ENCODE measurements around the gene MAGI3.
A peak's percentile ranks its signal among the peaks of the same experiment; 100 is the strongest.

The MAGI3 gene

DNA sequence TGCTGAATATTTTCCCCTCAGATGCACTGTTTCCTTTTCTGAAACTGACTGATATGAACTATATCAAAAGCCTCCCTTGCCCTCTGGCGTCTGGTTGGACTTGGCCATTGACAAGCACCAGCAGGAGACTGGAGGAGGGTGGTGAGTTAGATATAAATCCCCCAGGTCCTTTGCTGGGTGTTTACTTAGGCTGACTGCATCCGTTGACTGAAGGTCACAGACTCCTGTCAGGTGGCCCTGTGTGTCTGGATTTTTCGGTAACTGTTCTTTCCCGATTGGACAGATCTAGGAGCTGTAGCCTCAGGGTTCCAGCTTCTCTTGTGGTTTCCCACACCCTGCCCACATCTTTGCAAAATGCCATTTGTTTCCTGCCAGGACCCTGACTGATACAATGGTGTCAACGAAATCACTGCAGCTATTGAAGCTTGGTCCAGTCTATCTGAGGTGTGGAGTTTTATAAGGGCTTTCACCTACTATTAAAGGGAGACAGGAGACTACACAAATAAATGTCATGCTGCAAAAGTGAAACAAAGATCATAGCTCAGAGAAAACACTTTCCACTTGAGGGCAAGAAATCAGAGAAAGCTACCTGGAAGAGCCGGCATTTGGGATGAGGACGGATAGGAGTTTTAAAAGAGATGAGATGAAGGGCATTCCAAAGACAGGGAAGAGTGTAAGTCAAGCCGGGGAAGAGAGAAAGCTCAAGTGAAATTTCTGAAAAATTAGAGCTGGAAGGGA is 1.5 kb upstream of the MAGI3 start:
- Histone ChIP-seq H3K27ac (ENCODE audit: low read depth, low read length) (no peak overlapping the region), H3K4me3 (ENCODE audit: low read depth, low read length) (peak overlapping the region; percentile 79), H2AFZ (ENCODE audit: low read length, unreplicated experiment) (peak overlapping the region; percentile 86), H3K27me3 (ENCODE audit: insufficient read depth, low read length) (no peaks in the 10 kb centered on the region), H3K79me2 (ENCODE audit: control insufficient read depth, insufficient read depth, low read length, unreplicated experiment) (peaks cover 32% of the 10 kb centered on the region), H3K36me3 (ENCODE audit: insufficient read depth, low read length) (no peaks in the 10 kb centered on the region), H3K4me1 (ENCODE audit: control insufficient read depth, insufficient read depth, low read length, unreplicated experiment) (peaks cover 12% of the 10 kb centered on the region)

DNA sequence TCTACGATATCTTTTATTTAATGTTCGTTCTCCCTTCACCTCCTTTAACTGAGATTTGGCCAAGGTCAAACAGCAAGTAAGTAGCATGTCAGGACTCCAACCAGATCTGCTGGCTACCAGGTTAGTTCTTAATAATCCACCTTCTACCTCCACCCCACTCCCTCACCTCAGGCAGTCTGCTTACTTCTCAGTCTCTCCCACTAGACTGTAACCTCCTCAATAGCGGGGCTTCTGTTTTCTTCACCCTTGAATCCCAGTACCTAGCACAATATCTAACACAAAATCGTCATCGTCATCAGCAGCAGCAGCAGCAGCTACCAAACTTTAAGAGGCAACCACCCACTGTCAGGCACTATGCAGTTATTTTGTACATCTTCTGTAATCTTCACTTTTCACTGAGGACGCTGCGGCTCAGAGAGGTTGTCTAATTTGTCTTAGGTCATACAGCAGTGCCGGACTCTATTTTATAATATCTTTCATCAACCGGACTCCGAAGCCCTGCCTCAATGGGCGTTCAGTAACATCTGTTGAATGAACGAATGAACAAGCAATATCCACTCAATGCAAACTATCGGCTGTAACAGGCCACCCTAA is 859 bp upstream of the MAGI3 start:
- Histone ChIP-seq H3K27ac (ENCODE audit: low read depth, low read length) (peak overlapping the region; percentile 49), H3K4me3 (ENCODE audit: low read depth, low read length) (peak overlapping the region; percentile 79), H3K27me3 (ENCODE audit: insufficient read depth, low read length) (no peaks in the 10 kb centered on the region), H2AFZ (ENCODE audit: low read length, unreplicated experiment) (peak overlapping the region; percentile 86), H3K4me1 (ENCODE audit: control insufficient read depth, insufficient read depth, low read length, unreplicated experiment) (peaks cover 18% of the 10 kb centered on the region), H3K36me3 (ENCODE audit: insufficient read depth, low read length) (no peaks in the 10 kb centered on the region), H3K79me2 (ENCODE audit: control insufficient read depth, insufficient read depth, low read length, unreplicated experiment) (peaks cover 38% of the 10 kb centered on the region)

DNA sequence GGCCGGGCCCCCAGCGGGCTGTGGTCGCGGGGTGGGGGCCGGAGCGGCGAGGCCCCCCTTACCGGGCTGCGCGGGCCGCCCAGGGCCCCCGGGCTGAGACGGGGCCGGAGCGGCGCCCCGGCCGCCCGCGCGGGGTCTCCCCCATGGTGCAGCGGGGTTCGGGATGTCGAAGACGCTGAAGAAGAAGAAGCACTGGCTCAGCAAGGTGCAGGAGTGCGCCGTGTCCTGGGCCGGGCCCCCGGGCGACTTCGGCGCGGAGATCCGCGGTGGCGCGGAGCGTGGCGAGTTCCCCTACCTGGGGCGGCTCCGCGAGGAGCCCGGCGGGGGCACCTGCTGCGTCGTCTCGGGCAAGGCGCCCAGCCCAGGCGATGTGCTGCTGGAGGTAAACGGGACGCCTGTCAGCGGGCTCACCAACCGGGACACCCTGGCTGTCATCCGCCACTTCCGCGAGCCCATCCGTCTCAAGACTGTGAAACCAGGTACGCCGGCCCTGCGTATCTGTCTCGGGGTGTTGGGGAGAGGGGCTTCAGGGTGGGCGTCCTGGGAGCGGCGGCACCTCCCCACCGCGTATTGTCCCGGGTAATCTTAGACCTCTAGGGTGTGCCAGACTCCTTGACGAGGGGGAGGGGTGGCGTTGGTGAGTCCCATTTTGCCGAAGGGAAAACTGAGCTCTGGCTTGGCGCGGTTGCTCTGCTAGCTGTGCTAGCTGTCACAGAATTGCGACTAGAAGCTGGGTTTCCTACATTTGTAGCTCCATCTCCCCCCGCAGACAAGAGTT is 745 bp downstream of the MAGI3 start:
- H3K36me3 ChIP-seq (ENCODE audit: insufficient read depth, low read length): no peaks in the 10 kb centered on the region
- H3K4me3 ChIP-seq (ENCODE audit: low read depth, low read length): peak overlapping the region; percentile 79
- no peaks in the 10 kb centered on the region for H3K27me3 ChIP-seq (ENCODE audit: insufficient read depth, low read length)
- no peak overlapping the region; the same call in 1 of the 2 replicates for H3K27ac ChIP-seq (ENCODE audit: low read depth, low read length)
- H3K79me2 ChIP-seq (ENCODE audit: control insufficient read depth, insufficient read depth, low read length, unreplicated experiment): peaks cover 49% of the 10 kb centered on the region
- H3K4me1 ChIP-seq (ENCODE audit: control insufficient read depth, insufficient read depth, low read length, unreplicated experiment): peaks cover 24% of the 10 kb centered on the region
- H2AFZ ChIP-seq (ENCODE audit: low read length, unreplicated experiment): peak overlapping the region; percentile 56

- Histone ChIP-seq H2AFZ (ENCODE audit: low read length, unreplicated experiment) (no peak overlapping the region), H3K4me1 (ENCODE audit: control insufficient read depth, insufficient read depth, low read length, unreplicated experiment) (peaks cover 31% of the 10 kb centered on the region)
These were observed 1.4 kb downstream of the MAGI3 start for GRCh38 chr1:113391649-113392271.

DNA sequence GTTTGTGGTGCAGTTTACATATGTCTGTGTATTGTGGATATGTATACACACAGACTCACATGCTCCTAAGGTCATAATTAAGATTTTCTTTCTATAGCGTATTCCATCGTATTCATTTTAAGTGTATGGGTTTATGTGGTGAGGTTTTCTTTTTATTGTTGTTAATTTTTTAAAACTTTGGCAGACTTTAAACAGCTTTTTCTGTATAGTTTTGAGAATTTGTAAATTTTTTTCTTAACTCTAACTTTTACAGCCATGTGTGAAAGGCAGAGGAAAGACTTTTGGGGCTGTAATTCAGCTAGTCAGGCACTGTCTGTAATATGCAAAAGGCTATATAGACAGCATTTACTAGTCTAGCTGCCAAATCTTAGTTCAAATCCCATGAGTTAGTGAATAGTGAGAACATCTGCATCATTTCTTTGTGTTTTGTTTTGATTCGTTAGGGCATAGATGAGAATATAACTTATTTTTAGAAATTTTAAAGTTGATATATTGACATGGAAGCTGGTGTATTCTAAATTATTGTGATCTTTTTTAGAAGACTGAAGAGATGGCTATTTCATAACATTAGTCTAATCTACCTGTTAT is 2.3 kb downstream of the MAGI3 start:
- Histone ChIP-seq H3K79me2 (ENCODE audit: control insufficient read depth, insufficient read depth, low read length, unreplicated experiment) (peaks cover 60% of the 10 kb centered on the region), H3K4me3 (ENCODE audit: low read depth, low read length) (peak overlapping the region; percentile 79), H3K36me3 (ENCODE audit: insufficient read depth, low read length) (no peaks in the 10 kb centered on the region), H3K27me3 (ENCODE audit: insufficient read depth, low read length) (no peaks in the 10 kb centered on the region), H3K27ac (ENCODE audit: low read depth, low read length) (no peak overlapping the region), H3K4me1 (ENCODE audit: control insufficient read depth, insufficient read depth, low read length, unreplicated experiment) (peaks cover 38% of the 10 kb centered on the region), H2AFZ (ENCODE audit: low read length, unreplicated experiment) (no peak overlapping the region)

More at GRCh38 chr1:113391649-113392271, 1.4 kb downstream of the MAGI3 start:
- peaks cover 51% of the 10 kb centered on the region for H3K79me2 ChIP-seq (ENCODE audit: control insufficient read depth, insufficient read depth, low read length, unreplicated experiment)
- no peak overlapping the region for H3K27ac ChIP-seq (ENCODE audit: low read depth, low read length)
- no peaks in the 10 kb centered on the region for H3K36me3 ChIP-seq (ENCODE audit: insufficient read depth, low read length)
- peak overlapping the region; percentile 79 for H3K4me3 ChIP-seq (ENCODE audit: low read depth, low read length)
- H3K27me3 ChIP-seq (ENCODE audit: insufficient read depth, low read length): no peaks in the 10 kb centered on the region

DNA sequence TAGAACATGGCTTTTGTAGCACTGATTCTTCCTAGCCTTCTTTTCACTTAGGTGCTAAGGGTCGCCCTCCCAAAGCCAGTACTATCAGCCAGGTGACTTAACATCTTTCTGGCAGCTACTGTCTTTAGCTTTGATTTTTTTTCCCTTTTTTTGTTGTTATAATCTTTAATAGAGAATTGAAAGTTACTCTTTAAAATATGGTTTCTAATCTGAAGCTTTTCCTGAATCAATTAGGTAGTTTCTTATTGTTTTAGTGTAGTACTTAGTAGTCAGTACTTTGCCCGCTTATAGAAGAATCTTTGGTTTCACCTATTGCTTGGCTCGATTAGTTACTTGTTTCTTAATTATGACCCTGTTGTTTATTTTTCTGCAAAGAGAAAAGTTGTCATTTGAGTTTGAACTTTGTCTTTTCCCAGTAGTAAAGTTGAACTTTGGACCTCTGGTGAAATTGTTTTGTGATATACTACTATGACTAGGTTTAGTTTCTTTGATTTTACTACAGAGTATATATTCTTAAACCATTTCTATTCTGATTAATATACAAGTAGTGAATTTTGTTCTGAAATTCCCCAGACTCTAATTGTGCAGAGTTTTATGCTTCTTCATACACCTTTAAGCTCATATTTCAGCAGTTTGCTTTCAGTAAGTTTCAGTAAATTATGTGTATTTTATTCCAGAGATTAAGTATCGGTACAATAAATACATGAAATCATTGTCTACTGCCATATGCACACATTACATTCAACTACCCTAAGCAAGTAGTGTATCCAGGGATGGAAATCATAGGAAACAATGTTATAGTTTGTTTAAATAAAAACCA is 3.9 kb downstream of the MAGI3 start:
- Histone ChIP-seq H3K4me3 (ENCODE audit: low read depth, low read length) (no peak overlapping the region), H3K36me3 (ENCODE audit: insufficient read depth, low read length) (no peaks in the 10 kb centered on the region), H2AFZ (ENCODE audit: low read length, unreplicated experiment) (no peak overlapping the region), H3K79me2 (ENCODE audit: control insufficient read depth, insufficient read depth, low read length, unreplicated experiment) (peaks cover 75% of the 10 kb centered on the region), H3K27me3 (ENCODE audit: insufficient read depth, low read length) (no peaks in the 10 kb centered on the region), H3K4me1 (ENCODE audit: control insufficient read depth, insufficient read depth, low read length, unreplicated experiment) (peaks cover 31% of the 10 kb centered on the region), H3K27ac (ENCODE audit: low read depth, low read length) (no peak overlapping the region)

- H3K36me3 ChIP-seq (ENCODE audit: insufficient read depth, low read length): no peaks in the 10 kb centered on the region
- H3K4me1 ChIP-seq (ENCODE audit: control insufficient read depth, insufficient read depth, low read length, unreplicated experiment): peaks cover 31% of the 10 kb centered on the region
- H3K27me3 ChIP-seq (ENCODE audit: insufficient read depth, low read length): no peaks in the 10 kb centered on the region
- no peak overlapping the region for H3K4me3 ChIP-seq (ENCODE audit: low read depth, low read length)
- peaks cover 76% of the 10 kb centered on the region for H3K79me2 ChIP-seq (ENCODE audit: control insufficient read depth, insufficient read depth, low read length, unreplicated experiment)
- no peak overlapping the region for H2AFZ ChIP-seq (ENCODE audit: low read length, unreplicated experiment)
- H3K27ac ChIP-seq (ENCODE audit: low read depth, low read length): no peak overlapping the region
These were observed 4.5 kb downstream of the MAGI3 start for GRCh38 chr1:113394863-113395259.

- H3K4me3 ChIP-seq (ENCODE audit: low read depth, low read length): no peak overlapping the region
- H3K4me1 ChIP-seq (ENCODE audit: control insufficient read depth, insufficient read depth, low read length, unreplicated experiment): peaks cover 31% of the 10 kb centered on the region
- no peaks in the 10 kb centered on the region for H3K36me3 ChIP-seq (ENCODE audit: insufficient read depth, low read length)
- H2AFZ ChIP-seq (ENCODE audit: low read length, unreplicated experiment): no peak overlapping the region
- H3K79me2 ChIP-seq (ENCODE audit: control insufficient read depth, insufficient read depth, low read length, unreplicated experiment): peaks cover 73% of the 10 kb centered on the region
- no peak overlapping the region for H3K27ac ChIP-seq (ENCODE audit: low read depth, low read length)
- no peaks in the 10 kb centered on the region for H3K27me3 ChIP-seq (ENCODE audit: insufficient read depth, low read length)
These were observed 5.8 kb downstream of the MAGI3 start for GRCh38 chr1:113396102-113396501.

- no peak overlapping the region for H3K27ac ChIP-seq (ENCODE audit: low read depth, low read length)
- H3K27me3 ChIP-seq (ENCODE audit: insufficient read depth, low read length): no peaks in the 10 kb centered on the region
- H3K4me3 ChIP-seq (ENCODE audit: low read depth, low read length): peak overlapping the region; percentile 39; the same call in 1 of the 2 replicates
- H3K4me1 ChIP-seq (ENCODE audit: control insufficient read depth, insufficient read depth, low read length, unreplicated experiment): peaks cover 31% of the 10 kb centered on the region
- H3K79me2 ChIP-seq (ENCODE audit: control insufficient read depth, insufficient read depth, low read length, unreplicated experiment): peaks cover 70% of the 10 kb centered on the region
- H2AFZ ChIP-seq (ENCODE audit: low read length, unreplicated experiment): no peak overlapping the region
- H3K36me3 ChIP-seq (ENCODE audit: insufficient read depth, low read length): no peaks in the 10 kb centered on the region
These were observed 6.3 kb downstream of the MAGI3 start for GRCh38 chr1:113396585-113396984.
